Activated CD4-positive, alpha-beta T cell treated with anti-CD3 and anti-CD28 coated beads for 24 hours (primary cell): ENCODE results near the gene URM1.
"Not testable (repeated sequence)": the region's sequence is repeated elsewhere in the genome, so short reads cannot be mapped to it uniquely, and the experiment has no call there.

Source experiments
- DNase-seq, 2 donors: peaks; one replicate each; pipeline ENCODE4 v3.0.0-alpha.2; 2020; ENCODE audit warnings: low read depth in 2 of 2

Gene URM1

GRCh38 chr9:128370752-128371629 lies at the start of gene URM1:
Gene URM1, plus strand, starts transcription at chr9:128371374. Its CDS starts 7 bp downstream, at chr9:128371381.
- DNase-seq = peak; percentile 91 to 92

- no peak for DNase-seq
Measured at GRCh38 chr9:128321879-128322403, 49.2 kb upstream of the URM1 start.

- peak; percentile 89 to 91 for DNase-seq
Measured at GRCh38 chr9:128322404-128323211, 48.6 kb upstream of the URM1 start, which contains the start of the genes COQ4 and TRUB2. Gene COQ4, plus strand, starts transcription at chr9:128322839. Its CDS starts 20 bp downstream, at chr9:128322859. Gene TRUB2, minus strand, starts transcription at chr9:128322447. Its CDS starts 39 bp downstream, at chr9:128322408.

- DNase-seq = no peak
Measured at GRCh38 chr9:128323212-128323730, 47.9 kb upstream of the URM1 start.

- no peak for DNase-seq
Measured at GRCh38 chr9:128323791-128324190, 47.4 kb upstream of the URM1 start.

GRCh38 chr9:128324401-128324800 lies 46.8 kb upstream of the URM1 start:
- DNase-seq = no peak

- DNase-seq = no peak
Measured at GRCh38 chr9:128325629-128326028, 45.5 kb upstream of the URM1 start.

GRCh38 chr9:128333451-128333869 lies 37.7 kb upstream of the URM1 start:
- DNase-seq = no peak

GRCh38 chr9:128335161-128335560 lies 36.0 kb upstream of the URM1 start:
- DNase-seq = no peak

GRCh38 chr9:128335914-128336313 lies 35.3 kb upstream of the URM1 start:
- no peak for DNase-seq

GRCh38 chr9:128337936-128338335 lies 33.2 kb upstream of the URM1 start:
- no peak for DNase-seq

GRCh38 chr9:128338852-128339614 lies 32.1 kb upstream of the URM1 start:
- DNase-seq = not testable (repeated sequence)

- peak; percentile 64 to 65 for DNase-seq
Measured at GRCh38 chr9:128339761-128340690, 31.1 kb upstream of the URM1 start, which contains the start of gene SLC27A4. Gene SLC27A4, plus strand, starts transcription at chr9:128340527. Its CDS starts 2,606 bp downstream, at chr9:128343133.

- no peak for DNase-seq
Measured at GRCh38 chr9:128340691-128341434, 30.3 kb upstream of the URM1 start.

- DNase-seq = peak; percentile 48 to 61
Measured at GRCh38 chr9:128341435-128341849, 29.7 kb upstream of the URM1 start.

GRCh38 chr9:128342971-128343680 lies 28.0 kb upstream of the URM1 start:
- no peak for DNase-seq

GRCh38 chr9:128343855-128344254 lies 27.3 kb upstream of the URM1 start:
- no peak for DNase-seq

- DNase-seq = no peak
Measured at GRCh38 chr9:128344931-128345605, 26.1 kb upstream of the URM1 start.
